Activated CD8-positive, alpha-beta T cell treated with anti-CD3 and anti-CD28 coated beads, Interleukin-2, amount 10 ng/mL, durations not matched to agents 7 days and 5 days (primary cell): Measurements from ENCODE around the gene PPP1R36. TPM values are rescaled to one million over a fixed set of nuclear protein-coding genes. Genes with fewer than 3 reads are reported as not detected.
"Not testable (repeated sequence)": the region's sequence is repeated elsewhere in the genome, so short reads cannot be mapped to it uniquely, and the experiment has no call there.

Experiments used
- ATAC-seq: fragments of 150-1000 bp; cut with Tn5 transposase; one replicate; pipeline ENCODE4 v1.10.0; 2021; ENCODE audit warnings: moderate library complexity
- CTCF ChIA-PET: fragments of 350-600 bp; sonication (Branson Sonifier 250); formaldehyde crosslinking; loops from one replicate; lab custom pipeline; 2021; ENCODE audit warnings: antibody characterized with exemption; lab: Charles Lee
- POLR2A ChIA-PET: fragments of 350-600 bp; sonication (Branson Sonifier 250); formaldehyde crosslinking; loops from one replicate; lab custom pipeline; 2021; ENCODE audit warnings: antibody characterized with exemption; lab: Charles Lee
- DNase-seq: peaks from one replicate; pipeline ENCODE4 v3.0.0-alpha.2; 2020
- H3K27ac Mint-ChIP-seq: one replicate; pipeline ENCODE4 v1.8.0; 2021; ENCODE audit warnings: mild to moderate bottlenecking, mixed read lengths
- H3K27me3 Mint-ChIP-seq: one replicate; pipeline ENCODE4 v1.8.0; 2021; ENCODE audit warnings: low read depth, mixed read lengths
- H3K36me3 Mint-ChIP-seq: one replicate; pipeline ENCODE4 v1.8.0; 2021; ENCODE audit warnings: low read depth, mixed read lengths
- H3K4me1 Mint-ChIP-seq: one replicate; pipeline ENCODE4 v1.8.0; 2021; ENCODE audit warnings: low read depth, mixed read lengths
- H3K4me3 Mint-ChIP-seq: one replicate; pipeline ENCODE4 v1.8.0; 2021; ENCODE audit warnings: mild to moderate bottlenecking, mixed read lengths
- H3K9me3 Mint-ChIP-seq: one replicate; pipeline ENCODE4 v1.8.0; 2022; ENCODE audit warnings: mixed read lengths; ENCODE audit not compliant: insufficient read depth
- total RNA-seq, 2 experiments: library from RNA; stranded (reverse); gene quantifications; one replicate each; pipeline ENCODE4 v1.2.3, GENCODE V29; 2021

Gene PPP1R36
- total RNA-seq, 2 experiments from 2014 or later = 0.21 to 0.47 TPM

DNA sequence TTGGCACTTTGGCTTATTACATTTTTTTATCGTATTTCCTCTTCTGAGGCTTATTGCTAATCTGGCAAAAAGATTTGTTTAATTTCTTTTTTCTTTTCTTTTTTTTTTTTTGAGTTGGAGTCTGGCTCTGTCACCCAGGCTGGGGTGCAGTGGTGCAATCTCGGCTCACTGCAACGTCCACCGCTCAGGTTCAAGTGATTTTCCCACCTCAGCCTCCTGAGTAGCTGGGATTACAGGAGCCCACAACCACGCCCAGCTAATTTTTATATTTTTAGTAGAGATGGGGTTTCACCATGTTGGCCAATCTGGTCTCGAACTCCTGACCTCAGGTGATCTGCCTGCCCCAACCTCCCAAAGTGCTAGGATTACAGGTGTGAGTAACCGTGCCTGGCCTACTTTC lies 19.9 kb downstream of the PPP1R36 start:
- DNase-seq, POLR2A ChIA-PET, ATAC-seq, H3K9me3 Mint-ChIP-seq, H3K27me3 Mint-ChIP-seq, H3K27ac Mint-ChIP-seq, CTCF ChIA-PET, H3K4me3 Mint-ChIP-seq, H3K4me1 Mint-ChIP-seq, H3K36me3 Mint-ChIP-seq: not testable (repeated sequence)

DNA sequence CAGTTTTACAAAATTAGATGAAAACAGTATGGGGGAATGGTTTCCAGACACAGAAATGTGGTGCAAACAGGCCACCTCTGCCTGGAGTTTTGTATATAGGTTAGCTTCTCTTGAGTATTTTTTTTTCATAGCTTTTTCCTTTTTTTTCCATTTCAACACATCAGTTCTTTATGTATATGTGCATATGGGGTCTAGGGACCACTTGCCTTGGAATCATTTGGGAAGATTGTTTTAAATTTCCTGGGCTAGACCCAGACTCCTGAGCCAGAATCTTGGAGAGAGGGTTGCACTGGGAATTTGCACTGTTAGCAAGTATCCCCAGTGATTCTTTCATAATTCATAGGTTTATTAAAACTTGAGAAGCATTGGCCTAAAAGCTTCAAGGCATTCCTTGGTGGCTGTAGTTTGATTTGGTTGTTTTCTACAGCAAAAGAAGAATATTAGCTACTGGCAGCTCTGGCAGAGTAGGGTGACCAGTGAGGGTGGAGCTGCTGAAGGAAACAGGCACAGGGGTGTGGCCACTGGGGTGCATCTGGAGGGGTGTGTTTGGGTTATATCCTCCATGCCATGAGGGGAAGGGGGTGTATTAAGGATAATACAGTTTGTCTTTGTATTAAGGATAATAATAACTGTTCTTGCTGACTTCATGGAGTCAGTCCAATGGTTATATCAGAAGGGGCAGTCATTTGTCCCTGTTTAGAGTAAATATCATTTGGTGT lies 22.8 kb downstream of the PPP1R36 start:
- no peaks in the 10 kb centered on the region for H3K27me3 Mint-ChIP-seq
- H3K9me3 Mint-ChIP-seq = no peaks in the 10 kb centered on the region
- ChIA-PET CTCF (interaction anchor here (1.6 kb wide), 1 partner anchor 64 kb away, joined by 5 read pairs; no protein-coding TSS in a partner anchor), POLR2A (no interaction called here)
- no peak overlapping the region for H3K27ac Mint-ChIP-seq
- ATAC-seq = no peak
- H3K4me1 Mint-ChIP-seq = no peaks in the 10 kb centered on the region
- no peak overlapping the region for H3K4me3 Mint-ChIP-seq
- DNase-seq = no peak
- no peaks in the 10 kb centered on the region for H3K36me3 Mint-ChIP-seq

DNA sequence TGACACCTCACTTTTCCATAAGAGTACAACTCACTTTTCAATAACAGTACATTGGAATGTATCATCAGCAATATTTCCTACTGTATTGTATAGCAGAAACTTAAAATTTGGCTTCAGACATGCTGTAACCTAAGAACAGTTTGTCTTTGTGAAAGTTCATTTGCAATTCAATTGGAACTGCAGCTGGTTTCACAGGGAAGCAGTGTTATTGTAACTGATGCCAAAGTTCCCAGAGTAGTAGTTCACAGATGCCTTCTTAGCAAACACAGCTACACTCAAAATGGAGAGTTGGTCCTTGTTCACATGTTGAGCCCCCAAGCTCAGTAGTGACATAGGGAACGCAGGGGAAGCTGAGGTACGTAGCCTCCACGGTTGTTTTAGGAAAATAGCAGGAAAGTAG lies 23.3 kb downstream of the PPP1R36 start:
- CTCF ChIA-PET = interaction anchor here (1.6 kb wide), 1 partner anchor 64 kb away, joined by 5 read pairs; no protein-coding TSS in a partner anchor
- Mint-ChIP-seq H3K4me3 (no peak overlapping the region), H3K36me3 (no peaks in the 10 kb centered on the region), H3K9me3 (no peaks in the 10 kb centered on the region), H3K27me3 (no peaks in the 10 kb centered on the region), H3K27ac (no peak overlapping the region), H3K4me1 (no peaks in the 10 kb centered on the region)
- no peak for ATAC-seq
- DNase-seq = no peak
- POLR2A ChIA-PET = no interaction called here

DNA sequence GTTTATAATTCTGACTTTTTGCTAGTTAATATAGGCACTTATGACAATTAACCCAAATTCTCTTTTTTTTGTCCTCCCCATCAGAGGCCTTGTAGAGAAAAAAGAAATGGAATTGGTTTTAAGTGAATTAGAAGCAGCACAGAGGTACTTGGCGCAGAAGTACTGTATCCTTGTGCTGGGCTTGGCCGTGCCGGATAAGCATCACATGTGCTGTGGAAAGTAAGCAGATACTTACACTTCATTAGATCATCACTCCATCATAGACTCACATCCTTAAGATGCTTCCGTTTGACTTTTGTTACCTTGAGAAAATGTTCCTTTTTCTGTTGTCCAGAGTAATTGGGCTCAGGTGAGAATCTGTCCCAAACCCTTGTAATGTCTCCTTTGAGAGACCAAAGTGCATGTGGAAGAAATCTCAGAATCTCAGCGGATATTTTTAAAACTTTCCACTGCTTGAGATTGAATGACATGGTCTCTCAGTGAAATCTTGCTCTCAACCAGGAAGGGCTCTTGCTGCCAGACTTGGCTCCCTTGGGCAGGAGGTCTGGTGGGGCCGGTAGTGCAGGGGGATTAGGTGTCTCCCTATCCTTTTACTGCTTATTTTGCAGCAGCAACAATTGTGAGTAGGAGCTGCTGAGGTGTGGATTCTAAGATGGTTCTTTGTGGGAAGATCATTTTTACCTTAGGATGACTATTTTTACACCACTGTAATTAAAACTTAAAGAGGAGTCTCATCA lies 24.8 kb downstream of the PPP1R36 start:
- no peak overlapping the region for H3K4me3 Mint-ChIP-seq
- ChIA-PET POLR2A (no interaction called here), CTCF (no interaction called here)
- DNase-seq (no peak), ATAC-seq (no peak)
- no peaks in the 10 kb centered on the region for H3K4me1 Mint-ChIP-seq
- no peaks in the 10 kb centered on the region for H3K36me3 Mint-ChIP-seq
- no peak overlapping the region for H3K27ac Mint-ChIP-seq
- peaks cover 3% of the 10 kb centered on the region for H3K27me3 Mint-ChIP-seq
- no peaks in the 10 kb centered on the region for H3K9me3 Mint-ChIP-seq

DNA sequence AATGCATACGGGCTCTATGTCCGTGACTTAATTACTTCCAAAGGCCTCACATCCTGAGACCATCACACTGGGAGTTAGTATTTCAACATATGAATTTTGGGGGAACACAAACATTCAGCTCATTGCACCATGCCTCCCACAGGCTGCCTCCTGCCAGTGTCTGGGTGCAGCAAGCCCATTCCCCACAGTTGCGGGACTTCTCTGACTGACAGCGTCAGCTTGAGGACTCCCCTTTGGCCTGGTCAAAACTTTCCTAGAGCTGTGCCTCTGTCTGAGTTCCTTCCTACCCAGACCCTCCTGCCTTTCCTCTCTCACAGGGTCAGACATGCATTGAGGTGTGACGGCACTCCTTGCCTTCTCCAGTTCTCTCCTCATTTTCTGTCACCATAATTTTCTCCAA lies 27.4 kb downstream of the PPP1R36 start:
- DNase-seq = peak; percentile 7
- peaks cover 3% of the 10 kb centered on the region for H3K27me3 Mint-ChIP-seq
- POLR2A ChIA-PET = no interaction called here
- no peaks in the 10 kb centered on the region for H3K9me3 Mint-ChIP-seq
- H3K4me1 Mint-ChIP-seq = no peaks in the 10 kb centered on the region
- ATAC-seq = no peak
- H3K4me3 Mint-ChIP-seq = no peak overlapping the region
- H3K36me3 Mint-ChIP-seq = no peaks in the 10 kb centered on the region
- no peak overlapping the region for H3K27ac Mint-ChIP-seq
- CTCF ChIA-PET = no interaction called here

DNA sequence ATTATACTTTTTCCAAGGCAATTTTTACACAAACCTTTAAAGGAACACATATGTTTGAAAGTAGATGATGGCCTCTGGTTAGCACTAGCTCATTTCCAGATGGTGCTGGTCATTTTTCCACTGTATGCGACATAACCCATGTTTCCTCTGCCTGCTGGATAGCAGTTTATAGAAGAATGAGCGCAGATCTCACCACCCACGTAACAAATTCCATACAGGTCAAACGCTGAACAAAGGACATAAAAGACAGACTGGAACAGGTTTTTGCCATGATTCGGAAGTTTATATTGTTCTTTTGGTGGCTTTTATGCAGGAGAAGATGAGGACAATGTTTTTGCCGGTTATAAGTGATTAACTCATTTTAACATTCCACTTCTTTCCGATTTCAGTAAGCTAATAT lies 30.7 kb downstream of the PPP1R36 start:
- H3K27ac Mint-ChIP-seq = no peak overlapping the region
- H3K4me3 Mint-ChIP-seq = no peak overlapping the region
- CTCF ChIA-PET = interaction anchor here (0.9 kb wide), 1 partner anchor 56 kb away, joined by 3 read pairs; no protein-coding TSS in a partner anchor
- peaks cover 3% of the 10 kb centered on the region for H3K27me3 Mint-ChIP-seq
- DNase-seq (no peak), ATAC-seq (no peak)
- H3K4me1 Mint-ChIP-seq = no peaks in the 10 kb centered on the region
- POLR2A ChIA-PET = no interaction called here
- no peaks in the 10 kb centered on the region for H3K36me3 Mint-ChIP-seq
- H3K9me3 Mint-ChIP-seq = no peaks in the 10 kb centered on the region

DNA sequence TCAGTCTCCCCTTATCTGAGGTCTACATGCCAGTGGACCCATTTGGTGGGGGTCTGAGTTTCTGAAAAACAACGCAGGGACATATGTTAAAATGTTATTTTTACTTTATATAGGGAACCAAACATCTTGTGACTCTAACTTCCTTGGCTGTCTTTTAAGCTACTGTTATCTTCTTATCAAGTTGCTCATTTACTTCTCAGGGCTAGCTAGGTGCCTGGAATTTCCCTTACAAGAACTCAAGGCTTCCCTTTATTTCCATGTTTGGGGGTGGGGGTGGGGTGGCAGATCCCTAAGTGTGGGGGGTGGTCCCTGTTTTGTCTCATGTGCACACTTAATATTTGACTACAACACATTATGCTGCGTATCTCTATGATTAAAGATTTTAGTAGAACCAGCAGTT lies 31.6 kb downstream of the PPP1R36 start:
- CTCF ChIA-PET = no interaction called here

DNA sequence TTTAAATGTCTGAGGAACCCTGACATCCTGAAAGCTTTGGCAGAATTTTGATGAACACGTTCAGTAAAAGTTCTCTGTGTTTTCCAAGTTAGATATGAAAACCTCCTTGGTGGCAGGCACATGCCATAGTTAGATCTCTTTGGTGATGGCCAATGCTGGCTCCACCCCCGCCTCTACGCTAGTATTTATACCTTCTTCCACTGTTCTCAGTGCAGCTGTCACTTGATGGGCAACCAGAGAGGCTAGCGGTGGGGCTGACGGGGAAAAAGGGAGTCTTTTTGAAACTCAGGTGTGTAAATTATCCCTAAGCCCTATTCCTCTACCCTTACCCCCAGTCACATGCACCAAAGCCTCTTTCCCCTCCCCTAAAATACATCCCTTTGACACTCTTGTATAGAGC lies 32.1 kb downstream of the PPP1R36 start:
- DNase-seq (no peak), ATAC-seq (no peak)
- ChIA-PET POLR2A (no interaction called here), CTCF (no interaction called here)
- H3K36me3 Mint-ChIP-seq = no peaks in the 10 kb centered on the region
- peaks cover 3% of the 10 kb centered on the region for H3K27me3 Mint-ChIP-seq
- H3K4me3 Mint-ChIP-seq = no peak overlapping the region
- no peak overlapping the region for H3K27ac Mint-ChIP-seq
- no peaks in the 10 kb centered on the region for H3K4me1 Mint-ChIP-seq
- H3K9me3 Mint-ChIP-seq = no peaks in the 10 kb centered on the region

More for the DNA sequence above, 31.6 kb downstream of the PPP1R36 start:
- DNase-seq = no peak
- Mint-ChIP-seq H3K36me3 (no peaks in the 10 kb centered on the region), H3K27me3 (peaks cover 3% of the 10 kb centered on the region), H3K27ac (no peak overlapping the region), H3K4me3 (no peak overlapping the region), H3K9me3 (no peaks in the 10 kb centered on the region), H3K4me1 (no peaks in the 10 kb centered on the region)
- POLR2A ChIA-PET = no interaction called here
- ATAC-seq = no peak

DNA sequence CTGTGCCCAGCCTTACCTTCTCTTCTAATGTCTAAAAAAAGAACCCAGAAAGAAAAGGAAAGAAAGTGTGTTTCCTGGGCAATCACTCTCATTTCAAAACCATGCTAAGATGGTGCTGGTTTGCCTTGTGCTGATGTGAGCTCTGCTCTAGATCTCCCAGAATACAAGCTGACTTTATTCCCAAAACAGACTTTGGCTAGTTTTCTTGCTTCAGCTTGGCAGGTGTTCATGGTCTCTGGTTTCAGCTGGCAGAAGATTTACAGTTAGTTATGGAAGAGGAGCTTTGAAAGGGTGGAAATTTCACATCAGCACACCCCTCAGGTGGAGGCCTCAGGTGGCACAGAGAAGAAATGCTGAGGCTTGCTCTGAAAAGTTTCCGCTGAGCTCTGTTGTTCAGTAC lies 34.4 kb downstream of the PPP1R36 start:
- Mint-ChIP-seq H3K27me3 (no peaks in the 10 kb centered on the region), H3K4me1 (no peaks in the 10 kb centered on the region), H3K4me3 (no peak overlapping the region), H3K9me3 (no peaks in the 10 kb centered on the region), H3K27ac (no peak overlapping the region), H3K36me3 (no peaks in the 10 kb centered on the region)
- no peak for ATAC-seq
- ChIA-PET CTCF (no interaction called here), POLR2A (no interaction called here)
- DNase-seq = no peak

DNA sequence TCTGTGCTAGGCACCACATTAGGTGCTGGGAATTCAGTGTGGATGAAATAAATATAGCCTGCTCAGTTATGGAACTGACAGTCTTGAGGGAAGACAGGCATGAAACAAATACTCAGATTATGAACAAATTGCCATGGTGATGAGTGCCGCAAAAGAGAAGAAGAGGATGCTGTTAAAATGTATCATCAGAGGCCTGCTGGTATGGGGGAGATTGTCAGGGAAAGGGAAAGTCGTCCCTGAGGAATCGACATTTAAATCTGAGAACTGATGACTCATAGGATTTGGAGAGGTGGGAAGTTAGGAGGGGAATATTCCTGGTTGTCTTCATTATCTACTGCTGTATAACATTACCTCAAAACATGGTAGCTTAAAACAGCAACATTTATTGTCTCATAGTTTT lies 42.0 kb downstream of the PPP1R36 start:
- DNase-seq (no peak), ATAC-seq (no peak)
- ChIA-PET CTCF (no interaction called here), POLR2A (no interaction called here)
- peaks cover 23% of the 10 kb centered on the region for H3K27me3 Mint-ChIP-seq
- H3K9me3 Mint-ChIP-seq = no peaks in the 10 kb centered on the region
- H3K4me3 Mint-ChIP-seq = no peak overlapping the region
- no peaks in the 10 kb centered on the region for H3K36me3 Mint-ChIP-seq
- no peak overlapping the region for H3K27ac Mint-ChIP-seq
- H3K4me1 Mint-ChIP-seq = peaks cover 7% of the 10 kb centered on the region

DNA sequence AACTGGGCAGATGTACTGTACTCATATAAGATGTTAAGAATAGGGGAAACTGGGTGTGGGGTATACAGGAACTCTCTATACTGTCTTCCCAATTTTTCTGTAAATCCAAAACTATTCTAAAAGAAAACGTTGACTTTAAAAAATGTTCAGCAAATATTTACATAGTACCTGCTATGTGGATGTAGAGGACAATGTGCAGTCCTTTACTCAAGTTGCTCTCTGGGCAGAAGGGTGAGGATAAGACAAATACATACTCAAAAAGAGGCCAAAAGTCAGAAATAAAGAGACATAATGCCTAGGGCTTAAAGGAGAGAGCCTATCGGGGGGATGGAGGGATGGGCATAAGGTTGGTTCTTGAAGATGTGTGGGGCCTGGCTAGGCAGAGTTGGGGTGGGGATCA lies 44.7 kb downstream of the PPP1R36 start:
- Mint-ChIP-seq H3K4me3 (no peak overlapping the region), H3K27ac (no peak overlapping the region), H3K36me3 (no peaks in the 10 kb centered on the region), H3K9me3 (no peaks in the 10 kb centered on the region), H3K27me3 (peaks cover 27% of the 10 kb centered on the region), H3K4me1 (peaks cover 7% of the 10 kb centered on the region)
- ChIA-PET CTCF (no interaction called here), POLR2A (no interaction called here)
- ATAC-seq = no peak
- no peak for DNase-seq

DNA sequence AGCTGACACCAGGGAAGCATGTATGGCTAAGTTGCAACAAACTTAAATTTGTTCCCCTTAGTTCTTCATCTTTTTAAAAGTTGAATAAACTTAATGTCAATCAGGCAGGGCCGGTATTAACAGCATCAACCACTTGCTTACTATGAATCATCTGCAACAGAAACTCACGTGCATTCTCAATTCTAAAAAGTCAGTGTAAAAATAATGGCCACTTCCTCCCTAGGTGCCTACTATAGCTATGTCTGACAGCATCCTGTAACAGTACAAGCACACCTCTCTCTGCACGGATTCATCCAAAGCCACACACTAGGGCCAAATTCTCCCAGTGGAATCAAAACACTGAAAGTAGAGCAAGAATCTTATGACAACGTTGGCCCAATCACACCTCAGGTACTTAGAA lies 48.6 kb downstream of the PPP1R36 start:
- no peak for ATAC-seq
- H3K4me1 Mint-ChIP-seq = peaks cover 7% of the 10 kb centered on the region
- no peak overlapping the region for H3K27ac Mint-ChIP-seq
- ChIA-PET CTCF (interaction anchor here (1.0 kb wide), 1 partner anchor 11 kb away, joined by 3 read pairs; no protein-coding TSS in a partner anchor), POLR2A (no interaction called here)
- no peak overlapping the region for H3K4me3 Mint-ChIP-seq
- H3K9me3 Mint-ChIP-seq = no peaks in the 10 kb centered on the region
- H3K27me3 Mint-ChIP-seq = peaks cover 34% of the 10 kb centered on the region
- no peak for DNase-seq
- no peaks in the 10 kb centered on the region for H3K36me3 Mint-ChIP-seq
